ENCODE data around the gene MYO9B.

MYO9B gene

GRCh38 chr19:17075035-17075863 is at the start of gene MYO9B, which contains the start of gene HAUS8:
Gene MYO9B, plus strand, starts transcription at chr19:17075777. Its CDS starts 25,941 bp downstream, at chr19:17101718.
Gene HAUS8, minus strand, starts transcription at chr19:17075452. Its CDS starts 30 bp downstream, at chr19:17075422.
- DNase-seq, result peak; percentile 99

- DNase-seq, result peak; percentile 38
Measured at GRCh38 chr19:17025991-17026658, 49.5 kb upstream of the MYO9B start.

GRCh38 chr19:17026706-17027534 is 48.7 kb upstream of the MYO9B start, which contains the start of gene CPAMD8:
Gene CPAMD8, minus strand, starts transcription at chr19:17026810. Its CDS starts 168 bp downstream, at chr19:17026642.
- no peak for DNase-seq

GRCh38 chr19:17027535-17027975 is 48.0 kb upstream of the MYO9B start:
- DNase-seq, result no peak

- no peak for DNase-seq
Measured at GRCh38 chr19:17031741-17032140, 43.8 kb upstream of the MYO9B start.

GRCh38 chr19:17035842-17036424 is 39.6 kb upstream of the MYO9B start:
- DNase-seq, result peak; percentile 65

GRCh38 chr19:17036640-17037039 is 38.9 kb upstream of the MYO9B start:
- no peak for DNase-seq

GRCh38 chr19:17037184-17037583 is 38.4 kb upstream of the MYO9B start:
- DNase-seq, result no peak

GRCh38 chr19:17037966-17038500 is 37.5 kb upstream of the MYO9B start:
- no peak for DNase-seq

GRCh38 chr19:17041976-17042375 is 33.6 kb upstream of the MYO9B start:
- no peak for DNase-seq

- DNase-seq, result no peak
Measured at GRCh38 chr19:17043744-17044143, 31.8 kb upstream of the MYO9B start.

- DNase-seq, result no peak
Measured at GRCh38 chr19:17045907-17046502, 29.6 kb upstream of the MYO9B start.

GRCh38 chr19:17048885-17049453 is 26.6 kb upstream of the MYO9B start:
- no peak for DNase-seq

- no peak for DNase-seq
Measured at GRCh38 chr19:17049711-17050280, 25.8 kb upstream of the MYO9B start.

- DNase-seq, result peak; percentile 66
Measured at GRCh38 chr19:17052439-17052838, 23.1 kb upstream of the MYO9B start.

- DNase-seq, result no peak
Measured at GRCh38 chr19:17054746-17055145, 20.8 kb upstream of the MYO9B start.

- no peak for DNase-seq
Measured at GRCh38 chr19:17055636-17056035, 19.9 kb upstream of the MYO9B start.

- peak; percentile 25 for DNase-seq
Measured at GRCh38 chr19:17058236-17058635, 17.3 kb upstream of the MYO9B start.

- no peak for DNase-seq
Measured at GRCh38 chr19:17060802-17061201, 14.8 kb upstream of the MYO9B start.

- DNase-seq, result no peak
Measured at GRCh38 chr19:17061205-17061604, 14.4 kb upstream of the MYO9B start.

GRCh38 chr19:17061691-17062090 is 13.9 kb upstream of the MYO9B start:
- no peak for DNase-seq
